Measurements from ENCODE around the gene MYH10.

MYH10 gene

DNA sequence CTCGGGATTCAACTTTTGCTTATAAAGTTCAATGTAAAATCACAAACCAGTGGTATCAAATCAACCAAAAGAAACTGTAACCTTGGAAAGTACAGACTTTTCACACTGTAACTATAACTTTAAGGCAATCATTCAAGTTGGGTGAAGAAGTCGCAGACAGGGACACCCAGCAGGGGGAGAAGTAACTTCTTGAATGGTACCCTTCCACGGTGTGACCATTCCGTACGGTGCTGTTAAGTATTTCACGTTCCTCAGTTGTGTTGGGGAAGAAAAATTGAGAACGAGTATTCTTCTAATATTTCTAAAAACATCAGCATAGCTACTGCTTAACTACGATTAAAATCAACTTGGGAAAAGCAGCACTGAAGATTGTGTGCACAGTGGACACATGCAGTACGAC lies 55.8 kb downstream of the MYH10 start:
- H3K4me2 ChIP-seq (ENCODE audit: low read length) = no peak overlapping the region
- H3K4me1 ChIP-seq = no peaks in the 10 kb centered on the region
- H3K9ac ChIP-seq = no peak overlapping the region
- H2AFZ ChIP-seq = no peak overlapping the region
- TF ChIP-seq, protein P1, sequence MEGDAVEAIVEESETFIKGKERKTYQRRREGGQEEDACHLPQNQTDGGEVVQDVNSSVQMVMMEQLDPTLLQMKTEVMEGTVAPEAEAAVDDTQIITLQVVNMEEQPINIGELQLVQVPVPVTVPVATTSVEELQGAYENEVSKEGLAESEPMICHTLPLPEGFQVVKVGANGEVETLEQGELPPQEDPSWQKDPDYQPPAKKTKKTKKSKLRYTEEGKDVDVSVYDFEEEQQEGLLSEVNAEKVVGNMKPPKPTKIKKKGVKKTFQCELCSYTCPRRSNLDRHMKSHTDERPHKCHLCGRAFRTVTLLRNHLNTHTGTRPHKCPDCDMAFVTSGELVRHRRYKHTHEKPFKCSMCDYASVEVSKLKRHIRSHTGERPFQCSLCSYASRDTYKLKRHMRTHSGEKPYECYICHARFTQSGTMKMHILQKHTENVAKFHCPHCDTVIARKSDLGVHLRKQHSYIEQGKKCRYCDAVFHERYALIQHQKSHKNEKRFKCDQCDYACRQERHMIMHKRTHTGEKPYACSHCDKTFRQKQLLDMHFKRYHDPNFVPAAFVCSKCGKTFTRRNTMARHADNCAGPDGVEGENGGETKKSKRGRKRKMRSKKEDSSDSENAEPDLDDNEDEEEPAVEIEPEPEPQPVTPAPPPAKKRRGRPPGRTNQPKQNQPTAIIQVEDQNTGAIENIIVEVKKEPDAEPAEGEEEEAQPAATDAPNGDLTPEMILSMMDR (IDR thresholded peaks at IDR 0.05) = no peak
- no peaks in the 10 kb centered on the region for H3K36me3 ChIP-seq (ENCODE audit: control insufficient read depth, insufficient read depth, low read length)
- no peaks in the 10 kb centered on the region for H3K9me3 ChIP-seq (ENCODE audit: control insufficient read depth, low read length)
- H3K27me3 ChIP-seq (ENCODE audit: control insufficient read depth, insufficient read depth, low read length) = no peaks in the 10 kb centered on the region
- H3K4me3 ChIP-seq (ENCODE audit: low read depth, low read length) = no peak overlapping the region
- H3K27ac ChIP-seq = no peak overlapping the region
- no peaks in the 10 kb centered on the region for H3K79me2 ChIP-seq

DNA sequence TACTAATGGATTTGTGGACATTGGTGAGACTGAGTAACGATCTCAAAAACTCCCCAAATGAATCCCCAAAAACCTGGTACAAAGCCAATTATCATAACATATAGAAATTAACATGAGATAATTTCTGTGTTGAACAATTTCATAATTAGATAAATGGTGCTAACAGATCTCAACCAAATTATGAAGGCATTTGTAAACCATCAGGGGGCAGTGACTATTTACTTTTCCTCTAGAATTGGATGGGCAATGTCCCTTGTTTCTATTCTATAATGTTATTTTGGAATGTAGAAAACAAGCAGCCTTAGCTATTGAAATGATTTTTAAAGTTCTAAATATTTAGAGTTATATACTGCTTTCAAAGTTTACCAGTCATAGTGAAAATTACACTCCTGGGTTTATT lies 57.8 kb downstream of the MYH10 start:
- no peaks in the 10 kb centered on the region for H3K36me3 ChIP-seq (ENCODE audit: control insufficient read depth, insufficient read depth, low read length)
- H3K27ac ChIP-seq = no peak overlapping the region
- no peak overlapping the region for H2AFZ ChIP-seq
- H3K27me3 ChIP-seq (ENCODE audit: control insufficient read depth, insufficient read depth, low read length) = no peaks in the 10 kb centered on the region
- TF ChIP-seq, protein P1 (IDR thresholded peaks at IDR 0.05) = peak; percentile 24
- no peak overlapping the region for H3K4me3 ChIP-seq (ENCODE audit: low read depth, low read length)
- no peak overlapping the region for H3K9ac ChIP-seq
- H3K4me2 ChIP-seq (ENCODE audit: low read length) = no peak overlapping the region
- no peaks in the 10 kb centered on the region for H3K9me3 ChIP-seq (ENCODE audit: control insufficient read depth, low read length)
- no peaks in the 10 kb centered on the region for H3K4me1 ChIP-seq
- H3K79me2 ChIP-seq = no peaks in the 10 kb centered on the region

GRCh38 chr17:8563981-8564602 lies 66.4 kb downstream of the MYH10 start:
- Histone ChIP-seq H2AFZ (no peak overlapping the region), H3K36me3 (ENCODE audit: control insufficient read depth, insufficient read depth, low read length) (no peaks in the 10 kb centered on the region), H3K79me2 (no peaks in the 10 kb centered on the region), H3K27me3 (ENCODE audit: control insufficient read depth, insufficient read depth, low read length) (no peaks in the 10 kb centered on the region), H3K4me1 (no peaks in the 10 kb centered on the region), H3K9me3 (ENCODE audit: control insufficient read depth, low read length) (no peaks in the 10 kb centered on the region), H3K4me2 (ENCODE audit: low read length) (no peak overlapping the region), H3K9ac (no peak overlapping the region), H3K27ac (no peak overlapping the region), H3K4me3 (ENCODE audit: low read depth, low read length) (no peak overlapping the region)
- TF ChIP-seq, protein P1 (IDR thresholded peaks at IDR 0.05) = no peak

- Histone ChIP-seq H3K27ac (no peak overlapping the region), H3K9me3 (ENCODE audit: control insufficient read depth, low read length) (no peaks in the 10 kb centered on the region), H2AFZ (no peak overlapping the region), H3K4me1 (no peaks in the 10 kb centered on the region), H3K9ac (no peak overlapping the region), H3K79me2 (no peaks in the 10 kb centered on the region), H3K4me2 (ENCODE audit: low read length) (no peak overlapping the region), H3K27me3 (ENCODE audit: control insufficient read depth, insufficient read depth, low read length) (no peaks in the 10 kb centered on the region), H3K36me3 (ENCODE audit: control insufficient read depth, insufficient read depth, low read length) (no peaks in the 10 kb centered on the region), H3K4me3 (ENCODE audit: low read depth, low read length) (no peak overlapping the region)
- TF ChIP-seq, protein P1 (IDR thresholded peaks at IDR 0.05) = no peak
Observed at GRCh38 chr17:8563024-8563776, 67.3 kb downstream of the MYH10 start.
